Measurements from ENCODE around the gene MICOS13.

MICOS13 gene

DNA sequence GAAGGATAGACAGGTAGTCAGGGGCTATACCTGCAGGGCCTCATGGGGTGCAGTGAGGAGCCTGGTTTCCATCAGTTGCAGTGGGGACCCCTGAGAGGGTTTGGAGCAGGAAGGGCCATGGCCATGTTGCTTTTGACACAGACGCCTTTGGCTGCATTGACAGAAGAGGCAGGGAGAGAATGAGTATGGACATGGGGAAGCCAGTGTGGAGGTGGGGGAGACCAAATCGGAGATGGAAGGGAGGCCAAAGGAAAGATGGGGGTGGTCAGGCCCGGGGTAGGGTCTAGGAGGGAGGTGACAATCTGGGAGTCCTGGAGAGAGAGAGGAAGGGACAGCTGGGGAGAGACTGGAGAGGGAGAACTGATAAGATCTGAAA lies 1.8 kb upstream of the MICOS13 start:
- Histone ChIP-seq H3K27ac (ENCODE audit: low read length) (no peak overlapping the region), H3K4me3 (ENCODE audit: low read depth in 1 of 2, low read length in 2 of 2) (no peak overlapping the region), H3K9me3 (ENCODE audit: control insufficient read depth in 1 of 2, low read length in 2 of 2) (no peaks in the 10 kb centered on the region), H3K27me3 (ENCODE audit: low read depth, low read length) (no peaks in the 10 kb centered on the region), H3K36me3 (ENCODE audit: control insufficient read depth in 1 of 2, insufficient read depth in 2 of 2, low read length in 2 of 2) (no peaks in the 10 kb centered on the region), H3K4me1 (ENCODE audit: control insufficient read depth in 1 of 2, insufficient read depth in 2 of 2, low read length in 2 of 2) (peaks cover 6 to 19% of the 10 kb centered on the region in 2 donors)

DNA sequence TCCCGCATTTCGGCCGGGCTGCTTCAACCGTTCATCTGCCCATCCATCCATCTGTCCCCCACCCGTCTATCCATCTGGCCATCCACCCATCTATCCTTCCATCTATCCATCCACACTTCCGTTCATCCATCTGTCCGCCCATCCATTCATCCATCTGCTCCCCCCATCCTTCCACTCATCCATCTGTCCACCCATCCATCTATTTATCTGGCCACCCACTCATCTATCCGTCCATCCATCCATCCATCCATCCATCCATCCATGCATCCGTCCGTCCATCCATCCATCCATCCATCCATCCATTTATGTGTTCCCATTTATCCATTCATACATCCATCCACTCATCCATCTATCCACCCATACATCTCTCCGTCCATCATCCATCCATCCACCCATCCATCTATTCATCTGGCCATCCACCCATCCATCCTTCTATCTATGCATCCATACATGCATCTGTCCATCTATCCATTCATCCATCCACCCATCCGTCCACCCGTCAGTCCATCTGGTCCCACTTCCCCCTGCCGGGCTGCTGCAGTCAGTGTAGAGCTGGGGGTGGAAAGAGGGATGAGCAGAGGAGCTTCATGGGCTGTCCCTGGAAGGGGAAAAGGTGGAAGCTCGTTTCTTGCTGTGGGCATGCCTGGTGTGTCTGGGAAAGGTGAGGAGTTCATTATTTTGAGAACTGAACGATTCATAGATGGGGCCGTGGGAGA lies 1.2 kb upstream of the MICOS13 start:
- H3K4me1 ChIP-seq (ENCODE audit: control insufficient read depth in 1 of 2, insufficient read depth in 2 of 2, low read length in 2 of 2), result peaks cover 6 to 19% of the 10 kb centered on the region in 2 donors
- no peaks in the 10 kb centered on the region for H3K27me3 ChIP-seq (ENCODE audit: low read depth, low read length)
- H3K27ac ChIP-seq (ENCODE audit: low read length), result no peak overlapping the region
- H3K4me3 ChIP-seq (ENCODE audit: low read depth in 1 of 2, low read length in 2 of 2), result peak overlapping the region; percentile 96 to 97
- H3K36me3 ChIP-seq (ENCODE audit: control insufficient read depth in 1 of 2, insufficient read depth in 2 of 2, low read length in 2 of 2), result no peaks in the 10 kb centered on the region
- H3K9me3 ChIP-seq (ENCODE audit: control insufficient read depth in 1 of 2, low read length in 2 of 2), result no peaks in the 10 kb centered on the region

DNA sequence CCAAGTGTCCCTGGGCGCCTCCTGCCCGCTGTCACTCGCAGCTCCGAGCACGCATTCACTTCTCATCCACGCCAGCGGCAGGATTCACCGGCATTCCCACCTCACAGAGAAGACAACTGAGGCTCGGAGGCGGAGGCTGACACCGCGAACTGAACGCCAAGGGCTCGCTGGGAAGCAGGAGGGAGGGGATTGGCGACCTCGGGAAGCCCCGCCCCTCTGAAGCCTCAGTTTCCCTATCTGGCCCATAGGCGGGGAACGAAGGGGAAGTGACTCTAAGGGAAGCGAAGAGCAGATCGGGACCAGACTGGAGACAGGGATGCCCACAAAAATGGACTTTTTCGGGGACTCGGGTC lies 256 bp downstream of the MICOS13 start:
- Histone ChIP-seq H3K27me3 (ENCODE audit: low read depth, low read length) (no peaks in the 10 kb centered on the region), H3K9me3 (ENCODE audit: control insufficient read depth in 1 of 2, low read length in 2 of 2) (no peaks in the 10 kb centered on the region), H3K4me1 (ENCODE audit: control insufficient read depth in 1 of 2, insufficient read depth in 2 of 2, low read length in 2 of 2) (peaks cover 6 to 19% of the 10 kb centered on the region in 2 donors), H3K4me3 (ENCODE audit: low read depth in 1 of 2, low read length in 2 of 2) (peak overlapping the region; percentile 96 to 97), H3K36me3 (ENCODE audit: control insufficient read depth in 1 of 2, insufficient read depth in 2 of 2, low read length in 2 of 2) (no peaks in the 10 kb centered on the region), H3K27ac (ENCODE audit: low read length) (peak overlapping the region; percentile 91)

DNA sequence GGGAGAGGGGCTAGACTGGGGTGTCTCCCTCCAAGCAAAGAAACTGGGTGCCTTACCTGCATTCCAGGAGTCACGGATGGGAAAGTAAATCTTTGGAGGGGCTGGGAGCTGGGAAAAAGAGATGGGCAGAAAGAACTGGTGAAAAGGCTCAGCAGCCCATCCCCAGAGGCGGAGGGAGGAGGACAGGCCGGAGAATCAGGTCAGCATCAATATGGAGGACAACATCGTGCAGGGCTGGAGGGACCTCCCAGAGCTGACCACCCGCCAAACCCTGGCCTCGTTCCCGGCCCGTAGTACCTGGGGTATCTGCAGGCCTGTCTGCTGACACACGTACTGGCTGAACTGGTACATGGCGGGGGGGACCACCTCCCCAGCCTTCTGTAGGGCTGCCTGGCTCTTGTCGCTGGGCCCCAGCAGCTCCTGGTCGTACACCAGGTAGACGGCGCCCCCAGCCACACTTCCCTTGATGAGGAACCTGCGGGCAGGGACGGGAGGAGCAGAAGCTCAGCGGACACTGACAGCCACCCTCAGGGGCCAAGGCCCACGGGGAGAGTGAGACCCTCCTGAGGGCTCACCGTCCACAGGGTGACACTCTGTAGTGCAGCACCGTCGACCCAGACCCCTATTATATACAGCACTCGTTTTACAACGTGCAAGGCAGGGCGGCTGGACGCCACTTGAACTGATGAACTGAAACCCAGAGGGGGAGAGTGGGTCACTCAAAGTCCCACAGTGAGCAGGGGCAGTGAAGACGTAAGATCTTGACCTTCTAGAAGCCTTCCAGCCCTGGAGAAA lies 830 bp downstream of the MICOS13 start:
- Histone ChIP-seq H3K27ac (ENCODE audit: low read length) (peak overlapping the region; percentile 91), H3K4me3 (ENCODE audit: low read depth in 1 of 2, low read length in 2 of 2) (peak overlapping the region; percentile 96 to 97)

DNA sequence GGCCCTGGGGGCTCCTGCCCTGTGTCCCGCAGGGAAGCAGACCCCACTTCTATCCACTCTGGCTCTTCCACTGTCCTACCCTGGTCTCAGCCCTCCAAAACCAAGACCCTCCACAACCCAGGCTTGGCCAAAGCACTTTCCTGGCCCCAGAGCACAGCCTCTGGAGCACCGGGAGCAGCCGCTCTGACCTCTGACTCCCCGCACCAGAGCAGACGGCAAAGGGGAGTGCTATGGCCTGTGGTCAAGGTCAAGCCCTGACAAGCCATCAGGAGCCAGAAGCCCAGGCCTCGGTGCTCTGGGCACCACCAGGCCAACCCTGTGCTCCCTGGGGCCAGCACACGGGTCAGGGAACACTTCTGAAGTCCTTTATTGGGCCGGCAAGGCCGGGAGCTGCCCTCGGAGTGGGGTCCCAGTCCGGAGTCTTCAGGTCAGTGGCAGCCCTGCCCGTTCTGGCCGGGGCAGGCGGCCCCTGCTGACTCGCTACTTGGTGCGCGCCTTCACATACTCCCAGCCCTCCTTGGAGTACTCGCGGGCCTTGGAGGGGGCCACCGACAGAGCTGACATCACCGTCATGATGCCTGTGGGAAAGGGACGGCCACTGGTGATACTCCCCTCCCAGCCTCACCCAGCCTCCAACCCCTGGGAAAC lies 2.1 kb downstream of the MICOS13 start:
- Histone ChIP-seq H3K9me3 (ENCODE audit: control insufficient read depth in 1 of 2, low read length in 2 of 2) (no peaks in the 10 kb centered on the region), H3K27ac (ENCODE audit: low read length) (no peak overlapping the region), H3K36me3 (ENCODE audit: control insufficient read depth in 1 of 2, insufficient read depth in 2 of 2, low read length in 2 of 2) (no peaks in the 10 kb centered on the region), H3K4me3 (ENCODE audit: low read depth in 1 of 2, low read length in 2 of 2) (no peak overlapping the region), H3K4me1 (ENCODE audit: control insufficient read depth in 1 of 2, insufficient read depth in 2 of 2, low read length in 2 of 2) (peaks cover 6 to 19% of the 10 kb centered on the region in 2 donors), H3K27me3 (ENCODE audit: low read depth, low read length) (no peaks in the 10 kb centered on the region)

More for the DNA sequence above, 830 bp downstream of the MICOS13 start:
- Histone ChIP-seq H3K36me3 (ENCODE audit: control insufficient read depth in 1 of 2, insufficient read depth in 2 of 2, low read length in 2 of 2) (no peaks in the 10 kb centered on the region), H3K27me3 (ENCODE audit: low read depth, low read length) (no peaks in the 10 kb centered on the region), H3K9me3 (ENCODE audit: control insufficient read depth in 1 of 2, low read length in 2 of 2) (no peaks in the 10 kb centered on the region), H3K4me1 (ENCODE audit: control insufficient read depth in 1 of 2, insufficient read depth in 2 of 2, low read length in 2 of 2) (peaks cover 6 to 19% of the 10 kb centered on the region in 2 donors)

DNA sequence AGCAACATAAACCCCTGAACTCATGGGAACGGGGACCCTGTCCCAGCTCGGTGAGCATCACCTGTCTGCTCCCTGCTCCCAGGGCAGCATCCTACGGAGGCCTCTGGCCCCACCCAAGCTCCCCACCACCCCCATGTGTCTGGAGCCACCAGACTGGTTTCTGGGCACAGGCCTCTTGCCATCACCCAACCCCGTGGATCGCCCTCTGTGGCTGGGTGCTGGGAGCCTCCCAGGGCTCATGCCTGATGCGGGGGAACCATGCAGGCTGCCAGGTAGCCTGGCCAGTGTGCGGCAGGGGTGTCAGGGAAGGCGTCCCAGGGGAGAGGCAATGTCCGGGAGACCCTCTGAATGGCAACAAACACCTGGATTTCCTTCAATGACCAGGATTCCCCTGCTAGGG lies 2.7 kb downstream of the MICOS13 start:
- Histone ChIP-seq H3K9me3 (ENCODE audit: control insufficient read depth in 1 of 2, low read length in 2 of 2) (no peaks in the 10 kb centered on the region), H3K36me3 (ENCODE audit: control insufficient read depth in 1 of 2, insufficient read depth in 2 of 2, low read length in 2 of 2) (no peaks in the 10 kb centered on the region), H3K4me3 (ENCODE audit: low read depth in 1 of 2, low read length in 2 of 2) (no peak overlapping the region), H3K27me3 (ENCODE audit: low read depth, low read length) (no peaks in the 10 kb centered on the region), H3K4me1 (ENCODE audit: control insufficient read depth in 1 of 2, insufficient read depth in 2 of 2, low read length in 2 of 2) (peaks cover 6 to 19% of the 10 kb centered on the region in 2 donors), H3K27ac (ENCODE audit: low read length) (no peak overlapping the region)

DNA sequence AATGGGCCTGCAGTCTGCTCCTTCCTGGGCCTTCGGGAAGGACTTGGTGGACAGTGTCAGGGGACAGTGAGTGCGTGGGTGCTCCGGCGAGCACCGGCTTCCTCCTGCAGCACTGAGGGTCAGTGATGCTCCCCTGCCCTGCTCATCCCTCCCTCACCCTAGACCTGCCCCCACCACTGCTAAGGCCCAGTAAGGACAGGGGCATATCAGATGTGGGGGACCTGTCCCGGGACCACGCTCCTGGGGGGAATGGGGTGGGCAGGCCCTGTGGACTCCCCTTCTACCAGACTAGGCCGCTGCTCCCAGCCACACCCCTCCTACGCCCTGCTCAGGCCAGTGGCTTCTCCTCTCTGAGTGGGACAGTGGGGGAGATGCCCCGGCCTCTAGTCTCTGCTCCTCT lies 3.2 kb downstream of the MICOS13 start:
- H3K4me1 ChIP-seq (ENCODE audit: control insufficient read depth in 1 of 2, insufficient read depth in 2 of 2, low read length in 2 of 2), result peaks cover 6 to 19% of the 10 kb centered on the region in 2 donors
- H3K4me3 ChIP-seq (ENCODE audit: low read depth in 1 of 2, low read length in 2 of 2), result no peak overlapping the region
- no peaks in the 10 kb centered on the region for H3K9me3 ChIP-seq (ENCODE audit: control insufficient read depth in 1 of 2, low read length in 2 of 2)
- H3K36me3 ChIP-seq (ENCODE audit: control insufficient read depth in 1 of 2, insufficient read depth in 2 of 2, low read length in 2 of 2), result no peaks in the 10 kb centered on the region
- no peaks in the 10 kb centered on the region for H3K27me3 ChIP-seq (ENCODE audit: low read depth, low read length)
- no peak overlapping the region for H3K27ac ChIP-seq (ENCODE audit: low read length)

DNA sequence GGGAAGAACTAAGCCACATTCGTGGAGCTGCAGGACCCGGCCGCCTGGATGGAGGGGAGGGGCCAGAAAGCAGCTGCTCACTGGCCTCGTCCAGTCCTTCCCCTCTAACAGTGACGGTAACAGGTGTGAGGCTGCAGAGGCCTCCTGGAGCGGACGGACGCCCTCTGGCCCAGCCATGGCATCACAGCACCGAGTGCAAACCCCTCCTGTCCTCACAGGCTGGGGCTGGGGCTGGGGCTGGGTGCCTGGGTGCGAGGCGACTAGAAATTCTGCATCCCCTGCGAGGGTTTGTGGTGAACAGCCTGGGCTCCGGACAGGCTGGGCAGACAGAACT lies 3.6 kb downstream of the MICOS13 start:
- H3K4me1 ChIP-seq (ENCODE audit: control insufficient read depth in 1 of 2, insufficient read depth in 2 of 2, low read length in 2 of 2), result peaks cover 6 to 19% of the 10 kb centered on the region in 2 donors
- no peaks in the 10 kb centered on the region for H3K36me3 ChIP-seq (ENCODE audit: control insufficient read depth in 1 of 2, insufficient read depth in 2 of 2, low read length in 2 of 2)
- no peak overlapping the region for H3K27ac ChIP-seq (ENCODE audit: low read length)
- no peaks in the 10 kb centered on the region for H3K9me3 ChIP-seq (ENCODE audit: control insufficient read depth in 1 of 2, low read length in 2 of 2)
- H3K4me3 ChIP-seq (ENCODE audit: low read depth in 1 of 2, low read length in 2 of 2), result no peak overlapping the region
- no peaks in the 10 kb centered on the region for H3K27me3 ChIP-seq (ENCODE audit: low read depth, low read length)

DNA sequence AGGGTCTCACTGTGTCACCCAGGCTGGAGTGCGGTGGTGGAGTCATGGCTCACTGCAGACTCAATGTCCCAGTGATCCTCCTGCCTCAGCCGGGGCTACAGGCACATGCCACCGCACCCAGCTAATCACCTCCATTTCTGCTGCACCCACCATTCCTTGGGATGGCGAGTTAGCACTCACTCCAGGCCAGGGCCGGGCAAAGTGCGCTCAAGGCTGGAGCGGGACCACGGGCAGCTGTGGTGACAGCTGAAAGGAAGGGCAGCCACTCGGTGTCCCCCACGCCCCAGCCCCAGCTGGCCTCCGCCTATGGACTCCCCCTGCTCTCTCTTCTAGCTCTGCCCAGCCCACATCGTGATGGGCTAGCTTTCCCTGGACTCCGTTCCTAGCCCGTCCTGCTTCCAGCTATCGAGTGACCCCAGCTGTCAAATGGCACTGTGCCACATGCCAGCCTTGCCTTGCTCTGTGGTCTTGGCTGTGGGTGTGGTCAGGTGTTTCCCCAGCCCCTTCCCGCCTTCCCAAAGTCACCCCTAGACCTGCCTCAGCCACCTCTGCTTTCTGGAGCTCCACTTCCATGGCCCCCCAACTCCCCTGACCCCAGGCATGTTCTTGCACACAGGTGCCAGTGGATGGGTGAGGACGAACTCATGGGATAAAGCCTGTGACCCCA lies 4.1 kb downstream of the MICOS13 start:
- Histone ChIP-seq H3K4me1 (ENCODE audit: control insufficient read depth in 1 of 2, insufficient read depth in 2 of 2, low read length in 2 of 2) (peaks cover 6 to 14% of the 10 kb centered on the region in 2 donors), H3K4me3 (ENCODE audit: low read depth in 1 of 2, low read length in 2 of 2) (no peak overlapping the region), H3K36me3 (ENCODE audit: control insufficient read depth in 1 of 2, insufficient read depth in 2 of 2, low read length in 2 of 2) (no peaks in the 10 kb centered on the region), H3K27ac (ENCODE audit: low read length) (no peak overlapping the region), H3K27me3 (ENCODE audit: low read depth, low read length) (no peaks in the 10 kb centered on the region), H3K9me3 (ENCODE audit: control insufficient read depth in 1 of 2, low read length in 2 of 2) (no peaks in the 10 kb centered on the region)

DNA sequence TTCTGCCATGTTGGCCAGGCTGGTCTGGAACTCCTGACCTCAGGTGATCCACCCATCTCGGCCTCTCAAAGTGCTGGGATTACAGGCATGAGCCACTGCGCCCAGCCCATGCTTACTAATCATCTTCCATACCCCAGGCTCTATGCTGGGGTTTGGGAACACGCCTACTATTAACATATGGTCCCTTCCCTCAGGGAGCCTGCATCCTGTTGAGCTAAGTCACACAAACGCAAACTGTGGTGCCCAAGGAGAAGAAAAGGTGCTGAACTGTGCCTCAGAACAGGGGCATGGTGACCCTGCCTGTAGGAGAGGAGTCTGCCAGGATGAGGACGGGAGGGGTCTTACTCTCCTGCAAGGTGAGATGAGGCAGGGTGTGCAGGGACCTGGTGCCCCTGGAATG lies 5.6 kb downstream of the MICOS13 start:
- no peak overlapping the region for H3K27ac ChIP-seq (ENCODE audit: low read length)
- peaks cover 6 to 9% of the 10 kb centered on the region in 2 donors for H3K4me1 ChIP-seq (ENCODE audit: control insufficient read depth in 1 of 2, insufficient read depth in 2 of 2, low read length in 2 of 2)
- peaks cover 0 to 3% of the 10 kb centered on the region in 2 donors for H3K36me3 ChIP-seq (ENCODE audit: control insufficient read depth in 1 of 2, insufficient read depth in 2 of 2, low read length in 2 of 2)
- no peaks in the 10 kb centered on the region for H3K9me3 ChIP-seq (ENCODE audit: control insufficient read depth in 1 of 2, low read length in 2 of 2)
- H3K4me3 ChIP-seq (ENCODE audit: low read depth in 1 of 2, low read length in 2 of 2), result no peak overlapping the region
- H3K27me3 ChIP-seq (ENCODE audit: low read depth, low read length), result no peaks in the 10 kb centered on the region

DNA sequence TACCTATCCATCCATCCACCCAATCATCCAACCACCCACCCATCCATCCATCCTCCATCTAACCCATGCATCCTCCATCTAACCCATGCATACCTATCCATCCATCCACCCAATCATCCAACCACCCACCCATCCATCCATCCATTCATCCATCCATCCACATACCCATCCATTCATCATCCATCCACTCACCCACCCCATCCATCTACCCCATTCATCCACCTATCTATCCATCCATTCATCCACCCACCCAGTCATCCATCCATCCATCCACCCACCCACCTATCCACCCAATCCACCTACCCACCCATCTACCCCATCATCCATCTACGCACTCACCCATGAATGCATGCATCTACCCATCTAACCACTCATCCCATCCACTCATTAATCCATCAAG lies 6.6 kb downstream of the MICOS13 start:
- no peak overlapping the region for H3K27ac ChIP-seq (ENCODE audit: low read length)
- no peaks in the 10 kb centered on the region for H3K27me3 ChIP-seq (ENCODE audit: low read depth, low read length)
- H3K9me3 ChIP-seq (ENCODE audit: control insufficient read depth in 1 of 2, low read length in 2 of 2), result no peaks in the 10 kb centered on the region
- H3K4me3 ChIP-seq (ENCODE audit: low read depth in 1 of 2, low read length in 2 of 2), result no peak overlapping the region
- H3K36me3 ChIP-seq (ENCODE audit: control insufficient read depth in 1 of 2, insufficient read depth in 2 of 2, low read length in 2 of 2), result peaks cover 0 to 12% of the 10 kb centered on the region in 2 donors
- H3K4me1 ChIP-seq (ENCODE audit: control insufficient read depth in 1 of 2, insufficient read depth in 2 of 2, low read length in 2 of 2), result no peaks in the 10 kb centered on the region

All from muscle layer of duodenum (tissue), 2 donors.